A549 (cell line): ENCODE data around the gene SCRN1. TPM values are rescaled to one million over a fixed set of nuclear protein-coding genes. Genes with fewer than 3 reads are reported as not detected.

Experiments
- ATAC-seq, 2 experiments: fragments of 200-7000 bp in 1 of 2; fragments of >200 bp in 1 of 2; cut with Nextera tagmentation in 1 of 2; cut with Tn5 transposase in 1 of 2; 3 replicates each; pipeline versions ENCODE4 v1.8.0 to v1.9.1; 2018 to 2020; ENCODE audit warnings: mild to moderate bottlenecking in 1 of 2, moderate library complexity in 1 of 2
- CTCF ChIA-PET: fragments of 300-600 bp; sonication (Branson Sonifier 250); formaldehyde crosslinking; extraction: SDS; loops from one replicate; lab custom pipeline; 2021; ENCODE audit warnings: antibody characterized with exemption, inconsistent platforms; lab: Yijun Ruan, JAX
- POLR2A ChIA-PET: fragments of 350-600 bp; formaldehyde crosslinking; extraction: SDS; loops from one replicate; lab custom pipeline; 2021; ENCODE audit warnings: antibody characterized with exemption, inconsistent platforms; lab: Yijun Ruan, JAX
- DNase-seq, 2 experiments: peaks; one replicate each; pipeline versions ENCODE4 v3.0.0 to v3.0.0-alpha.2; 2011 to 2016; ENCODE audit warnings: low read depth in 1 of 2, low spot score in 1 of 2
- FAIRE-seq: peaks from 2 replicates; lab custom pipeline; 2011; peaks lifted over from hg19 to GRCh38; lab: Jason Lieb, UNC
- H3K27ac ChIP-seq, 2 experiments: fragments of >200 bp; sonication (Bioruptor Twin); formaldehyde crosslinking; 3 replicates each; pipeline ENCODE4 v1.5.1; 2016 to 2017
- H3K4me1 ChIP-seq: fragments of >200 bp; sonication (Bioruptor Twin); formaldehyde crosslinking; 3 replicates; pipeline ENCODE4 v1.6.1; 2016
- H3K4me2 ChIP-seq: fragments of >200 bp; sonication (Bioruptor Twin); formaldehyde crosslinking; 3 replicates; pipeline ENCODE4 v1.6.1; 2016
- H3K4me3 ChIP-seq: fragments of >200 bp; sonication (Bioruptor Twin); formaldehyde crosslinking; 3 replicates; pipeline ENCODE4 v1.5.1; 2016
- H3K9me3 ChIP-seq: fragments of >200 bp; sonication (Bioruptor Twin); formaldehyde crosslinking; 3 replicates; pipeline ENCODE4 v1.6.1; 2016
- BCL3 ChIP-seq: fragments of >200 bp; sonication (Bioruptor Twin); formaldehyde crosslinking; IDR thresholded peaks from 3 replicates; pipeline ENCODE4 v1.6.1; 2016
- CBX8 ChIP-seq: fragments of 200-600 bp; sonication (generic); IDR thresholded peaks from 2 replicates; pipeline ENCODE4 v1.6.1; 2016
- CHD2 ChIP-seq: fragments of 150-350 bp; IDR thresholded peaks from 2 replicates; pipeline ENCODE4 v1.6.1; 2014; ENCODE audit warnings: low read length; ENCODE audit not compliant: partially characterized antibody
- E2F6 ChIP-seq: IDR thresholded peaks from 2 replicates; pipeline ENCODE4 v1.6.1; 2012; ENCODE audit warnings: low read depth, borderline replicate concordance
- FOSL2 ChIP-seq, 2 experiments: fragments of 450-650 bp in 1 of 2; fragments of >200 bp in 1 of 2; sonication (Bioruptor Twin) in 1 of 2; formaldehyde crosslinking; IDR thresholded peaks; 2 replicates each; pipeline versions ENCODE4 v1.5.0 to v1.6.1; 2016 to 2020; ENCODE audit warnings: mild to moderate bottlenecking in 1 of 2, moderate library complexity in 1 of 2
- FOXS1 ChIP-seq: fragments of 250-450 bp; sonication (Bioruptor Pico); IDR thresholded peaks from 2 replicates; pipeline ENCODE4 v1.5.0; 2020; ENCODE audit warnings: mild to moderate bottlenecking, moderate library complexity
- HOXB13 ChIP-seq: fragments of 250-450 bp; sonication (Bioruptor Pico); IDR thresholded peaks from 2 replicates; pipeline ENCODE4 v1.5.0; 2020; ENCODE audit warnings: low read depth, mild to moderate bottlenecking, moderate library complexity
- HOXB5 ChIP-seq: fragments of 250-450 bp; sonication (Bioruptor Pico); IDR thresholded peaks from 2 replicates; pipeline ENCODE4 v1.5.0; 2020; ENCODE audit warnings: mild to moderate bottlenecking, moderate library complexity
- MAX ChIP-seq: IDR thresholded peaks from 2 replicates; pipeline ENCODE4 v1.6.1; 2012
- MYC ChIP-seq: IDR thresholded peaks from 2 replicates; pipeline ENCODE4 v1.6.1; 2012; ENCODE audit warnings: mild to moderate bottlenecking, inconsistent platforms, low read length, improper control_type of control experiment, borderline replicate concordance
- RAD21 ChIP-seq, 2 experiments: fragments of >200 bp in 1 of 2; sonication (Bioruptor Twin) in 1 of 2; formaldehyde crosslinking in 1 of 2; IDR thresholded peaks in 1 of 2; conservative IDR thresholded peaks in 1 of 2; 2 replicates in 1 of 2; 3 replicates in 1 of 2; pipeline ENCODE4 v1.6.1; 2012 to 2018; ENCODE audit warnings: inconsistent platforms in 1 of 2
- RARB ChIP-seq: fragments of 250-450 bp; sonication (Bioruptor Pico); IDR thresholded peaks from 2 replicates; pipeline ENCODE4 v1.8.0; 2021; ENCODE audit warnings: mild to moderate bottlenecking, moderate library complexity
- RCOR1 ChIP-seq: fragments of 150-350 bp; IDR thresholded peaks from 2 replicates; pipeline ENCODE4 v1.6.1; 2014; ENCODE audit warnings: antibody characterized with exemption, low read length, low read depth
- SMC3 ChIP-seq: fragments of >200 bp; sonication (Bioruptor Twin); formaldehyde crosslinking; IDR thresholded peaks from 3 replicates; pipeline ENCODE4 v1.6.1; 2018; ENCODE audit warnings: inconsistent platforms
- SREBF2 ChIP-seq: fragments of 450-650 bp; IDR thresholded peaks from 2 replicates; pipeline ENCODE4 v1.6.1; 2014; ENCODE audit warnings: mild to moderate bottlenecking, moderate library complexity
- TFCP2L1 ChIP-seq: fragments of 250-450 bp; sonication (Bioruptor Pico); IDR thresholded peaks from 2 replicates; pipeline ENCODE4 v1.5.0; 2021; ENCODE audit warnings: mild to moderate bottlenecking
- ZFP36 ChIP-seq: fragments of 450-650 bp; IDR thresholded peaks from 2 replicates; pipeline ENCODE4 v1.6.1; 2014; ENCODE audit warnings: borderline replicate concordance; ENCODE audit not compliant: partially characterized antibody
- ZNF302 ChIP-seq: fragments of 250-450 bp; sonication (Bioruptor Pico); IDR thresholded peaks from 2 replicates; pipeline ENCODE4 v1.9.0; 2021; ENCODE audit warnings: inconsistent platforms, mild to moderate bottlenecking, moderate library complexity
- ZSCAN20 ChIP-seq: fragments of 250-450 bp; sonication (Bioruptor Pico); IDR thresholded peaks from 2 replicates; pipeline ENCODE4 v1.8.0; 2022; ENCODE audit warnings: mild to moderate bottlenecking, moderate library complexity
- WGBS: methylation state at CpG from one replicate; pipeline ENCODE4 v1.1.6; 2017; ENCODE audit errors: missing lambda C conversion rate; 5-methylcytosine and 5-hydroxymethylcytosine counted together
- polyA plus RNA-seq, 4 experiments: library from polyadenylated mRNA; depleted of rRNA in 3 of 4; stranded (reverse); fragments of >200 nt; fragmentation: RNase III in 1 of 4; extraction: RNeasy Plus Mini Kit Qiagen cat#74134 plus additional on column Dnase treatment in 1 of 4; gene quantifications; 2 replicates in 3 of 4; 3 replicates in 1 of 4; pipeline ENCODE4 v1.2.3, GENCODE V29; 2011 to 2017
- TF ChIP-seq, protein P1 (sequence below): fragments of 250-450 bp; sonication (Bioruptor Pico); IDR thresholded peaks from 2 replicates; pipeline ENCODE4 v1.5.0; 2021; ENCODE audit warnings: mild to moderate bottlenecking, moderate library complexity, borderline replicate concordance
- TF ChIP-seq, protein P2 (sequence below): fragments of >200 bp; sonication (Bioruptor Twin); formaldehyde crosslinking; IDR thresholded peaks from 2 replicates; pipeline ENCODE4 v1.6.1; 2016

Gene SCRN1
- polyA plus RNA-seq, 2 of the 4 experiments (the other 2 are of a cell fraction), result 49.7 to 88.9 TPM

- POLR2A ChIA-PET, result no interaction called here
- CTCF ChIA-PET, result interaction anchor here (0.7 to 1.5 kb wide), 3 partner anchors 71 to 914 kb away, joined by 3 to 5 read pairs (median 3); no protein-coding TSS in a partner anchor
- H3K9me3 ChIP-seq, result no peaks in the 10 kb centered on the region
- no peak for FAIRE-seq
- no peak for ATAC-seq
- TF ChIP-seq HOXB13, result no peak
- TF ChIP-seq SREBF2, result no peak
- TF ChIP-seq MAX, result no peak
- no peak for TF ChIP-seq CBX8
- TF ChIP-seq, protein P1, sequence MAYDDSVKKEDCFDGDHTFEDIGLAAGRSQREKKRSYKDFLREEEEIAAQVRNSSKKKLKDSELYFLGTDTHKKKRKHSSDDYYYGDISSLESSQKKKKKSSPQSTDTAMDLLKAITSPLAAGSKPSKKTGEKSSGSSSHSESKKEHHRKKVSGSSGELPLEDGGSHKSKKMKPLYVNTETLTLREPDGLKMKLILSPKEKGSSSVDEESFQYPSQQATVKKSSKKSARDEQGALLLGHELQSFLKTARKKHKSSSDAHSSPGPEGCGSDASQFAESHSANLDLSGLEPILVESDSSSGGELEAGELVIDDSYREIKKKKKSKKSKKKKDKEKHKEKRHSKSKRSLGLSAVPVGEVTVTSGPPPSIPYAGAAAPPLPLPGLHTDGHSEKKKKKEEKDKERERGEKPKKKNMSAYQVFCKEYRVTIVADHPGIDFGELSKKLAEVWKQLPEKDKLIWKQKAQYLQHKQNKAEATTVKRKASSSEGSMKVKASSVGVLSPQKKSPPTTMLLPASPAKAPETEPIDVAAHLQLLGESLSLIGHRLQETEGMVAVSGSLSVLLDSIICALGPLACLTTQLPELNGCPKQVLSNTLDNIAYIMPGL (CRISPR knock-in tag), result no peak
- no peak for TF ChIP-seq TFCP2L1 (CRISPR knock-in tag)
- no peak for TF ChIP-seq RAD21 (conservative IDR thresholded peaks at IDR 0.05 in 1 of 2, IDR thresholded peaks at IDR 0.05 in 1 of 2)
- H3K4me3 ChIP-seq, result no peak overlapping the region
- DNase-seq, result no peak
- H3K27ac ChIP-seq, result no peak overlapping the region
- H3K4me1 ChIP-seq, result no peaks in the 10 kb centered on the region
- H3K4me2 ChIP-seq, result no peak overlapping the region
- 55% methylated on average over 3 of the region's 3 CpGs for WGBS
Measured at GRCh38 chr7:29885626-29886025, 104.0 kb downstream of the SCRN1 start.

GRCh38 chr7:29884399-29885272 lies 105.0 kb downstream of the SCRN1 start:
- ATAC-seq, result no peak
- Histone ChIP-seq H3K27ac (no peak overlapping the region), H3K9me3 (no peaks in the 10 kb centered on the region), H3K4me2 (no peak overlapping the region), H3K4me3 (no peak overlapping the region), H3K4me1 (no peaks in the 10 kb centered on the region)
- WGBS, result 76% methylated on average over 22 of the region's 28 CpGs
- ChIA-PET CTCF (interaction anchor here (0.7 to 1.5 kb wide), 4 partner anchors 33 to 913 kb away, joined by 3 to 5 read pairs (median 3); no protein-coding TSS in a partner anchor), POLR2A (no interaction called here)
- no peak for DNase-seq
- FAIRE-seq, result no peak
- TF ChIP-seq CBX8, result no peak
- no peak for TF ChIP-seq HOXB13
- TF ChIP-seq MAX, result no peak
- TF ChIP-seq SMC3, result no peak
- no peak for TF ChIP-seq BCL3
- TF ChIP-seq SREBF2, result no peak
- TF ChIP-seq, protein P2, sequence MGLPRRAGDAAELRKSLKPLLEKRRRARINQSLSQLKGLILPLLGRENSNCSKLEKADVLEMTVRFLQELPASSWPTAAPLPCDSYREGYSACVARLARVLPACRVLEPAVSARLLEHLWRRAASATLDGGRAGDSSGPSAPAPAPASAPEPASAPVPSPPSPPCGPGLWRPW, result no peak
- TF ChIP-seq FOSL2 (IDR thresholded peaks at IDR 0.05), result no peak
- no peak for TF ChIP-seq FOSL2 (CRISPR knock-in tag; IDR thresholded peaks at IDR 0.05)
- no peak for TF ChIP-seq RCOR1
- TF ChIP-seq RARB (CRISPR knock-in tag), result no peak
- TF ChIP-seq TFCP2L1 (CRISPR knock-in tag), result no peak
- no peak for TF ChIP-seq ZFP36

GRCh38 chr7:29883462-29884398 lies 105.9 kb downstream of the SCRN1 start:
- Histone ChIP-seq H3K4me3 (no peak overlapping the region), H3K4me1 (no peaks in the 10 kb centered on the region), H3K27ac (no peak overlapping the region), H3K9me3 (no peaks in the 10 kb centered on the region), H3K4me2 (no peak overlapping the region)
- TF ChIP-seq E2F6, result no peak
- no peak for TF ChIP-seq RCOR1
- no peak for TF ChIP-seq CHD2
- TF ChIP-seq ZNF302, result no peak
- TF ChIP-seq HOXB5 (CRISPR knock-in tag), result no peak
- TF ChIP-seq MAX, result no peak
- no peak for TF ChIP-seq SREBF2
- no peak for TF ChIP-seq SMC3
- no peak for TF ChIP-seq FOXS1
- no peak for TF ChIP-seq MYC
- TF ChIP-seq ZSCAN20 (CRISPR knock-in tag), result no peak
- ATAC-seq (no peak), FAIRE-seq (no peak), DNase-seq (no peak)
- ChIA-PET POLR2A (no interaction called here), CTCF (interaction anchor here (1.1 kb wide), 1 partner anchor 38 kb away, joined by 3 read pairs; no protein-coding TSS in a partner anchor)
- 94% methylated on average over 17 of the region's 46 CpGs for WGBS
